Measurements from ENCODE around the gene PEAK1. TPM values are rescaled to one million over a fixed set of nuclear protein-coding genes. Genes with fewer than 3 reads are reported as not detected.

Gene PEAK1
- total RNA-seq, 1 donor from 2014 or later, result 27.7 TPM

- H3K4me3 ChIP-seq, result no peak overlapping the region
- no peaks in the 10 kb centered on the region for H3K27me3 ChIP-seq
- no peaks in the 10 kb centered on the region for H3K36me3 ChIP-seq
- TF ChIP-seq POLR2AphosphoS5 (IDR thresholded peaks at IDR 0.05; ENCODE audit: insufficient read depth in 1 of 2, low read depth in 1 of 2) (no peak), POLR2A (IDR thresholded peaks at IDR 0.05) (no peak), CTCF (IDR thresholded peaks at IDR 0.05) (no peak)
- no peak for DNase-seq (ENCODE audit: extremely low spot score in 2 of 2)
- H3K27ac ChIP-seq, result no peak overlapping the region
- H3K4me1 ChIP-seq, result peaks cover 24% of the 10 kb centered on the region
- intact Hi-C loops (cut with DNase I), result loop anchor here (10.0 kb wide), 1 partner anchor 1344 kb away; a partner anchor contains a TSS
- H3K9me3 ChIP-seq, result no peaks in the 10 kb centered on the region
Observed at GRCh38 chr15:77068633-77069032, 351.3 kb downstream of the PEAK1 start.

- Histone ChIP-seq H3K36me3 (no peaks in the 10 kb centered on the region), H3K27ac (no peak overlapping the region), H3K4me3 (no peak overlapping the region), H3K27me3 (no peaks in the 10 kb centered on the region), H3K9me3 (no peaks in the 10 kb centered on the region), H3K4me1 (peaks cover 24% of the 10 kb centered on the region)
- intact Hi-C loops (cut with DNase I), result loop anchor here (10.0 kb wide), 1 partner anchor 1343 kb away; a partner anchor contains a TSS
- TF ChIP-seq CTCF (IDR thresholded peaks at IDR 0.05) (no peak), POLR2AphosphoS5 (IDR thresholded peaks at IDR 0.05; ENCODE audit: insufficient read depth in 1 of 2, low read depth in 1 of 2) (no peak), POLR2A (IDR thresholded peaks at IDR 0.05) (no peak)
- no peak for DNase-seq (ENCODE audit: extremely low spot score in 2 of 2)
Observed at GRCh38 chr15:77067691-77068367, 352.1 kb downstream of the PEAK1 start.

- intact Hi-C loops (cut with DNase I), result loop anchor here (10.0 kb wide), 1 partner anchor 1342 kb away; a partner anchor contains a TSS
- peaks cover 24% of the 10 kb centered on the region for H3K4me1 ChIP-seq
- DNase-seq (ENCODE audit: extremely low spot score in 2 of 2), result no peak
- H3K27ac ChIP-seq, result no peak overlapping the region
- H3K9me3 ChIP-seq, result no peaks in the 10 kb centered on the region
- H3K4me3 ChIP-seq, result no peak overlapping the region
- TF ChIP-seq POLR2AphosphoS5 (IDR thresholded peaks at IDR 0.05; ENCODE audit: insufficient read depth in 1 of 2, low read depth in 1 of 2) (peak in 1 of 2 donors; percentile 26), CTCF (IDR thresholded peaks at IDR 0.05) (no peak)
- no peaks in the 10 kb centered on the region for H3K27me3 ChIP-seq
- no peaks in the 10 kb centered on the region for H3K36me3 ChIP-seq
Observed at GRCh38 chr15:77066971-77067690, 352.8 kb downstream of the PEAK1 start.

GRCh38 chr15:77064539-77065308 lies 355.2 kb downstream of the PEAK1 start:
- TF ChIP-seq POLR2AphosphoS5 (IDR thresholded peaks at IDR 0.05; ENCODE audit: insufficient read depth in 1 of 2, low read depth in 1 of 2) (no peak), POLR2A (IDR thresholded peaks at IDR 0.05) (no peak), CTCF (IDR thresholded peaks at IDR 0.05) (no peak)
- Histone ChIP-seq H3K27ac (no peak overlapping the region), H3K9me3 (no peaks in the 10 kb centered on the region), H3K36me3 (no peaks in the 10 kb centered on the region), H3K4me3 (no peak overlapping the region), H3K4me1 (peaks cover 42% of the 10 kb centered on the region), H3K27me3 (no peaks in the 10 kb centered on the region)
- DNase-seq (ENCODE audit: extremely low spot score in 2 of 2), result no peak
- intact Hi-C loops (cut with DNase I), result loop anchor here (10.0 kb wide), 1 partner anchor 1340 kb away; a partner anchor contains a TSS

Data from vagina (tissue), 2 donors.